Measurements from ENCODE around the gene CLK4.

GRCh38 chr5:178642351-178642909 is 15.6 kb upstream of the CLK4 start:
- TF ChIP-seq JUNB (IDR thresholded peaks at IDR 0.05): no peak
- TF ChIP-seq, protein P1, sequence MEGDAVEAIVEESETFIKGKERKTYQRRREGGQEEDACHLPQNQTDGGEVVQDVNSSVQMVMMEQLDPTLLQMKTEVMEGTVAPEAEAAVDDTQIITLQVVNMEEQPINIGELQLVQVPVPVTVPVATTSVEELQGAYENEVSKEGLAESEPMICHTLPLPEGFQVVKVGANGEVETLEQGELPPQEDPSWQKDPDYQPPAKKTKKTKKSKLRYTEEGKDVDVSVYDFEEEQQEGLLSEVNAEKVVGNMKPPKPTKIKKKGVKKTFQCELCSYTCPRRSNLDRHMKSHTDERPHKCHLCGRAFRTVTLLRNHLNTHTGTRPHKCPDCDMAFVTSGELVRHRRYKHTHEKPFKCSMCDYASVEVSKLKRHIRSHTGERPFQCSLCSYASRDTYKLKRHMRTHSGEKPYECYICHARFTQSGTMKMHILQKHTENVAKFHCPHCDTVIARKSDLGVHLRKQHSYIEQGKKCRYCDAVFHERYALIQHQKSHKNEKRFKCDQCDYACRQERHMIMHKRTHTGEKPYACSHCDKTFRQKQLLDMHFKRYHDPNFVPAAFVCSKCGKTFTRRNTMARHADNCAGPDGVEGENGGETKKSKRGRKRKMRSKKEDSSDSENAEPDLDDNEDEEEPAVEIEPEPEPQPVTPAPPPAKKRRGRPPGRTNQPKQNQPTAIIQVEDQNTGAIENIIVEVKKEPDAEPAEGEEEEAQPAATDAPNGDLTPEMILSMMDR (IDR thresholded peaks at IDR 0.05): no peak
- no peak for TF ChIP-seq SMC3 (IDR thresholded peaks at IDR 0.05)
- TF ChIP-seq NFE2L2 (conservative IDR thresholded peaks at IDR 0.05; ENCODE audit: low read length): no peak
- TF ChIP-seq, protein P2, sequence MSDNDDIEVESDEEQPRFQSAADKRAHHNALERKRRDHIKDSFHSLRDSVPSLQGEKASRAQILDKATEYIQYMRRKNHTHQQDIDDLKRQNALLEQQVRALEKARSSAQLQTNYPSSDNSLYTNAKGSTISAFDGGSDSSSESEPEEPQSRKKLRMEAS (IDR thresholded peaks at IDR 0.05): no peak
- no peak for TF ChIP-seq POLR2A (IDR thresholded peaks at IDR 0.05; ENCODE audit: low read length)
- TF ChIP-seq CEBPB (IDR thresholded peaks at IDR 0.05): no peak
- TF ChIP-seq, protein P3, sequence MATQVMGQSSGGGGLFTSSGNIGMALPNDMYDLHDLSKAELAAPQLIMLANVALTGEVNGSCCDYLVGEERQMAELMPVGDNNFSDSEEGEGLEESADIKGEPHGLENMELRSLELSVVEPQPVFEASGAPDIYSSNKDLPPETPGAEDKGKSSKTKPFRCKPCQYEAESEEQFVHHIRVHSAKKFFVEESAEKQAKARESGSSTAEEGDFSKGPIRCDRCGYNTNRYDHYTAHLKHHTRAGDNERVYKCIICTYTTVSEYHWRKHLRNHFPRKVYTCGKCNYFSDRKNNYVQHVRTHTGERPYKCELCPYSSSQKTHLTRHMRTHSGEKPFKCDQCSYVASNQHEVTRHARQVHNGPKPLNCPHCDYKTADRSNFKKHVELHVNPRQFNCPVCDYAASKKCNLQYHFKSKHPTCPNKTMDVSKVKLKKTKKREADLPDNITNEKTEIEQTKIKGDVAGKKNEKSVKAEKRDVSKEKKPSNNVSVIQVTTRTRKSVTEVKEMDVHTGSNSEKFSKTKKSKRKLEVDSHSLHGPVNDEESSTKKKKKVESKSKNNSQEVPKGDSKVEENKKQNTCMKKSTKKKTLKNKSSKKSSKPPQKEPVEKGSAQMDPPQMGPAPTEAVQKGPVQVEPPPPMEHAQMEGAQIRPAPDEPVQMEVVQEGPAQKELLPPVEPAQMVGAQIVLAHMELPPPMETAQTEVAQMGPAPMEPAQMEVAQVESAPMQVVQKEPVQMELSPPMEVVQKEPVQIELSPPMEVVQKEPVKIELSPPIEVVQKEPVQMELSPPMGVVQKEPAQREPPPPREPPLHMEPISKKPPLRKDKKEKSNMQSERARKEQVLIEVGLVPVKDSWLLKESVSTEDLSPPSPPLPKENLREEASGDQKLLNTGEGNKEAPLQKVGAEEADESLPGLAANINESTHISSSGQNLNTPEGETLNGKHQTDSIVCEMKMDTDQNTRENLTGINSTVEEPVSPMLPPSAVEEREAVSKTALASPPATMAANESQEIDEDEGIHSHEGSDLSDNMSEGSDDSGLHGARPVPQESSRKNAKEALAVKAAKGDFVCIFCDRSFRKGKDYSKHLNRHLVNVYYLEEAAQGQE (IDR thresholded peaks at IDR 0.05): no peak
- no peak for TF ChIP-seq SREBF2 (IDR thresholded peaks at IDR 0.05)
